GM10248 (cell line): ENCODE measurements around the gene MED23.

Experiments used
- CTCF ChIA-PET: fragments of 300-600 bp; sonication (Branson Sonifier 250); formaldehyde crosslinking; extraction: SDS; loops from one replicate; lab custom pipeline; 2021; ENCODE audit warnings: antibody characterized with exemption; lab: Yijun Ruan, JAX
- POLR2A ChIA-PET: fragments of 350-650 bp; sonication (Branson Sonifier 250); formaldehyde crosslinking; extraction: SDS; loops from one replicate; lab custom pipeline; 2020; ENCODE audit warnings: antibody characterized with exemption; lab: Yijun Ruan, JAX
- DNase-seq: peaks from one replicate; pipeline ENCODE4 v3.0.0; 2012; ENCODE audit errors: extremely low spot score
- CTCF ChIP-seq: IDR thresholded peaks from 2 replicates; pipeline ENCODE4 v1.5.1; 2012; ENCODE audit warnings: mild to moderate bottlenecking, low read depth; ENCODE audit errors: extremely low read depth, missing control alignments, control extremely low read depth

Gene MED23

GRCh38 chr6:131574686-131575085 lies 53.4 kb downstream of the MED23 start:
- POLR2A ChIA-PET: no interaction called here
- CTCF ChIA-PET: interaction anchor here (1.4 kb wide), 1 partner anchor 37 kb away, joined by 3 read pairs; no protein-coding TSS in a partner anchor
- DNase-seq: no peak
- no peak for TF ChIP-seq CTCF

GRCh38 chr6:131574133-131574532 lies 53.9 kb downstream of the MED23 start:
- DNase-seq: no peak
- CTCF ChIA-PET: no interaction called here
- no peak for TF ChIP-seq CTCF
- POLR2A ChIA-PET: no interaction called here

GRCh38 chr6:131572686-131573415 lies 55.2 kb downstream of the MED23 start, which contains the start of gene ARG1:
Gene ARG1 (plus strand): TSS chr6:131573226. CDS start chr6:131573283, 57 bp downstream.
- CTCF ChIA-PET: interaction anchor here (1.0 to 1.7 kb wide), 3 partner anchors 10 to 56 kb away, joined by 3 to 6 read pairs (median 4); partner anchors contain the start of gene MED23
- POLR2A ChIA-PET: no interaction called here
- DNase-seq: no peak
- no peak for TF ChIP-seq CTCF

- ChIA-PET CTCF (interaction anchor here (0.6 to 2.1 kb wide), 3 partner anchors 16 to 59 kb away, joined by 3 to 5 read pairs (median 3); partner anchors contain the start of gene MED23), POLR2A (interaction anchor here (0.7 kb wide), 1 partner anchor 72 kb away, joined by 6 read pairs; no protein-coding TSS in a partner anchor)
- no peak for TF ChIP-seq CTCF
Observed at GRCh38 chr6:131568726-131569125, 59.3 kb downstream of the MED23 start.

GRCh38 chr6:131565056-131565455 lies 63.0 kb downstream of the MED23 start:
- no peak for TF ChIP-seq CTCF
- POLR2A ChIA-PET: no interaction called here
- DNase-seq: no peak
- CTCF ChIA-PET: interaction anchor here (1.4 to 1.7 kb wide), 2 partner anchors 45 to 62 kb away, joined by 3 to 4 read pairs; no protein-coding TSS in a partner anchor

More at GRCh38 chr6:131568726-131569125, 59.3 kb downstream of the MED23 start:
- no peak for DNase-seq

- ChIA-PET CTCF (interaction anchor here (1.5 to 1.8 kb wide), 4 partner anchors 16 to 66 kb away, joined by 3 to 5 read pairs (median 4); no protein-coding TSS in a partner anchor), POLR2A (no interaction called here)
- DNase-seq: no peak
- TF ChIP-seq CTCF: no peak
Observed at GRCh38 chr6:131561925-131562707, 65.9 kb downstream of the MED23 start.
